Thyroid gland (tissue), 4 donors: ENCODE data around the gene BUD23.

Source experiments
- POLR2A ChIP-seq, 2 donors: fragments of 450-650 bp; IDR thresholded peaks; one replicate each; pipeline ENCODE4 v1.6.1; 2017; ENCODE audit warnings: antibody characterized with exemption in 2 of 2, mild to moderate bottlenecking in 2 of 2, moderate library complexity in 1 of 2
- TF ChIP-seq, protein P1 (sequence below), 6 experiments: fragments of 200-600 bp in 3 of 6; fragments of 450-650 bp in 3 of 6; sonication (generic) in 3 of 6; IDR thresholded peaks; one replicate each; pipeline ENCODE4 v1.5.1; 2016 to 2019; ENCODE audit warnings: antibody characterized with exemption in 6 of 6, mild to moderate bottlenecking in 2 of 6, inconsistent platforms in 1 of 6, moderate library complexity in 1 of 6

DNA sequence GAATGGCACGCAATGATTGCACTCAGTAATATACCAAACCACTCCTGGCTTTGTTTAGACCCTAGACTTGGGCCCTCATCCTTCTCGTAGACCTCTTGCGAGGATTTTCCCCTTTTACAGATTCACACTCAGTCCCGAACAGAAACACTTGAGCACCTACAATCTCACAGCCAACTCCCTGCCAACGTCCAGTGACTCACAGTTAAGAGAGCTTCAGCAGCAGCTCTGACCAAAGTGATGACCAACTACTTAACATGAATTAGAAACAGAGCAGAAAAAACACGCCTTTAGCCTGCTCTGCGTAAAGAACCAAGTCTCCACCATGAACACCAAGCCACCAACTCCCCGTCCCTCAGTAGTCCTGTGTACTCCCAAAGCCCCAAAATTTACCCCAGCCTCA lies 2.4 kb upstream of the BUD23 start:
- no peak for TF ChIP-seq POLR2A (IDR thresholded peaks at IDR 0.05)
- TF ChIP-seq, protein P1, sequence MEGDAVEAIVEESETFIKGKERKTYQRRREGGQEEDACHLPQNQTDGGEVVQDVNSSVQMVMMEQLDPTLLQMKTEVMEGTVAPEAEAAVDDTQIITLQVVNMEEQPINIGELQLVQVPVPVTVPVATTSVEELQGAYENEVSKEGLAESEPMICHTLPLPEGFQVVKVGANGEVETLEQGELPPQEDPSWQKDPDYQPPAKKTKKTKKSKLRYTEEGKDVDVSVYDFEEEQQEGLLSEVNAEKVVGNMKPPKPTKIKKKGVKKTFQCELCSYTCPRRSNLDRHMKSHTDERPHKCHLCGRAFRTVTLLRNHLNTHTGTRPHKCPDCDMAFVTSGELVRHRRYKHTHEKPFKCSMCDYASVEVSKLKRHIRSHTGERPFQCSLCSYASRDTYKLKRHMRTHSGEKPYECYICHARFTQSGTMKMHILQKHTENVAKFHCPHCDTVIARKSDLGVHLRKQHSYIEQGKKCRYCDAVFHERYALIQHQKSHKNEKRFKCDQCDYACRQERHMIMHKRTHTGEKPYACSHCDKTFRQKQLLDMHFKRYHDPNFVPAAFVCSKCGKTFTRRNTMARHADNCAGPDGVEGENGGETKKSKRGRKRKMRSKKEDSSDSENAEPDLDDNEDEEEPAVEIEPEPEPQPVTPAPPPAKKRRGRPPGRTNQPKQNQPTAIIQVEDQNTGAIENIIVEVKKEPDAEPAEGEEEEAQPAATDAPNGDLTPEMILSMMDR (IDR thresholded peaks at IDR 0.05): no peak
